22Rv1 (cell line): ENCODE measurements around the gene SPATC1L.

Experiments used
- ZFX ChIP-seq: fragments of 450-650 bp; IDR thresholded peaks from 2 replicates; pipeline ENCODE4 v1.6.1; 2017; ENCODE audit warnings: antibody characterized with exemption, borderline replicate concordance
- TF ChIP-seq, protein P1 (sequence below): fragments of 450-650 bp; IDR thresholded peaks from 2 replicates; pipeline ENCODE4 v1.5.1; 2017; ENCODE audit warnings: mild to moderate bottlenecking

DNA sequence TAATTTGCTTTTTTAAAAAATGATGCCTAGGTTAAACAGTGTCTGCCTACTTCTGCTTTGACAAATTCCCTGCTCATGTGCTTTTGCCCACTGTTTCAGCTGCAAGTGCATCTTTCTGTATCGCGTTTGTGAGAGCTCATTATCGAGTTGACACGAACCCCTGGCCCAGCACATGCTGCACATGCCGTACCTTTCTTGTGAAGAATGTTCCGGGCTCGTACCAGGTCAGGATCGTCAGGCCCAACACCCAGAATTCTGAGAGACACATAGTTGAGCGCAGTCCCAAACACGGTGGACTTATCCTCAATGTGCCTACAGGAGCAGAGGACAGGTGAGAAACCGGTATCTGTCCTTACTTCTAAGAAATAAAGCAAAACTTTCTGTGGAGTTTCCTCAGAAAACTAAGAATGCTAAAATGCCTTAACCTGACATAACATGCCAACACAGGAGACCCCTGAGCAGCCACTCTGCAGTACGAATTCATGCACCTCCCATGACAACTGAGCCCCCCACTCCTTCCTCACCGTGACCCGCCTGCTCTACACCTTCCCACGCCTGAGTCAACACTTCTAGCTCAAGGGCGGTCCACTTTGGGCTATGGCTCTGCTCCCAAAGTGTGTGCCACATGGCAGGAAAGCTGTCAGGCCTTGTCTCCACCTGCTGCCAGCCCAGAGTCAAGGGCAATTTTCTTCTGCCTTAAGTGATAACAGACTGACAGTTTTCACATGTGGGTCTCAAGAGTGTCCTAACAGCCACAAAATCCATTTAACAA lies 37.6 kb upstream of the SPATC1L start:
- TF ChIP-seq, protein P1, sequence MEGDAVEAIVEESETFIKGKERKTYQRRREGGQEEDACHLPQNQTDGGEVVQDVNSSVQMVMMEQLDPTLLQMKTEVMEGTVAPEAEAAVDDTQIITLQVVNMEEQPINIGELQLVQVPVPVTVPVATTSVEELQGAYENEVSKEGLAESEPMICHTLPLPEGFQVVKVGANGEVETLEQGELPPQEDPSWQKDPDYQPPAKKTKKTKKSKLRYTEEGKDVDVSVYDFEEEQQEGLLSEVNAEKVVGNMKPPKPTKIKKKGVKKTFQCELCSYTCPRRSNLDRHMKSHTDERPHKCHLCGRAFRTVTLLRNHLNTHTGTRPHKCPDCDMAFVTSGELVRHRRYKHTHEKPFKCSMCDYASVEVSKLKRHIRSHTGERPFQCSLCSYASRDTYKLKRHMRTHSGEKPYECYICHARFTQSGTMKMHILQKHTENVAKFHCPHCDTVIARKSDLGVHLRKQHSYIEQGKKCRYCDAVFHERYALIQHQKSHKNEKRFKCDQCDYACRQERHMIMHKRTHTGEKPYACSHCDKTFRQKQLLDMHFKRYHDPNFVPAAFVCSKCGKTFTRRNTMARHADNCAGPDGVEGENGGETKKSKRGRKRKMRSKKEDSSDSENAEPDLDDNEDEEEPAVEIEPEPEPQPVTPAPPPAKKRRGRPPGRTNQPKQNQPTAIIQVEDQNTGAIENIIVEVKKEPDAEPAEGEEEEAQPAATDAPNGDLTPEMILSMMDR: no peak
- no peak for TF ChIP-seq ZFX
